HG02840 (cell line): ENCODE data around the gene PSMA8.
"Not testable (repeated sequence)": the region's sequence is repeated elsewhere in the genome, so short reads cannot be mapped to it uniquely, and the experiment has no call there.

Experiments used
- ATAC-seq: cut with Tn5 transposase; IDR thresholded peaks from one replicate; pipeline ENCODE4 v1.9.1; 2021; ENCODE audit warnings: mild to moderate bottlenecking, moderate library complexity, moderate number of reproducible peaks; ENCODE audit not compliant: unreplicated experiment, low FRiP score

PSMA8 gene

GRCh38 chr18:26133652-26134051, at the start of gene PSMA8:
TSS of gene PSMA8 (plus strand) at chr18:26133869. CDS start at chr18:26133966, 97 bp downstream.
- no peak for ATAC-seq

GRCh38 chr18:26085056-26085455, 48.6 kb upstream of the PSMA8 start:
- no peak for ATAC-seq

- ATAC-seq, result no peak
These were observed 46.7 kb upstream of the PSMA8 start for GRCh38 chr18:26086959-26087358.

DNA sequence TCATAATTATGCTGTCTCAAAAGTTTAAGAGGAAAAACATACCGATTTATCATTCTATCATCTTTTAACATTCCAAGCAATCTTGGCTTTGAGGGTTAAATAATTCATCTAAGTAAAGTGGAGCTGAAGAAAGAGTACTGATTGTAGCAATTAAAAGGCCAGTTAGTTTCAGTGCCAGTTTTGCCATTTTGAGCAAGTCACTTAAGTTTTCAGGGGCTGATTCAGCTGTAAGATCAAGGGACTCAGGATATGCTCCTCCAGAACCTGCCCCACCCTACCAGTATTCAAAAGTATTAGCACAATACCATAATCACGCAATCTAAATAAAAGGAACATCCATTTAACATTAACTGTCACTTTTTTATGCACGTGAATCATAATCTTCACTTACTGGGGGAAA, 45.2 kb upstream of the PSMA8 start:
- ATAC-seq, result no peak

DNA sequence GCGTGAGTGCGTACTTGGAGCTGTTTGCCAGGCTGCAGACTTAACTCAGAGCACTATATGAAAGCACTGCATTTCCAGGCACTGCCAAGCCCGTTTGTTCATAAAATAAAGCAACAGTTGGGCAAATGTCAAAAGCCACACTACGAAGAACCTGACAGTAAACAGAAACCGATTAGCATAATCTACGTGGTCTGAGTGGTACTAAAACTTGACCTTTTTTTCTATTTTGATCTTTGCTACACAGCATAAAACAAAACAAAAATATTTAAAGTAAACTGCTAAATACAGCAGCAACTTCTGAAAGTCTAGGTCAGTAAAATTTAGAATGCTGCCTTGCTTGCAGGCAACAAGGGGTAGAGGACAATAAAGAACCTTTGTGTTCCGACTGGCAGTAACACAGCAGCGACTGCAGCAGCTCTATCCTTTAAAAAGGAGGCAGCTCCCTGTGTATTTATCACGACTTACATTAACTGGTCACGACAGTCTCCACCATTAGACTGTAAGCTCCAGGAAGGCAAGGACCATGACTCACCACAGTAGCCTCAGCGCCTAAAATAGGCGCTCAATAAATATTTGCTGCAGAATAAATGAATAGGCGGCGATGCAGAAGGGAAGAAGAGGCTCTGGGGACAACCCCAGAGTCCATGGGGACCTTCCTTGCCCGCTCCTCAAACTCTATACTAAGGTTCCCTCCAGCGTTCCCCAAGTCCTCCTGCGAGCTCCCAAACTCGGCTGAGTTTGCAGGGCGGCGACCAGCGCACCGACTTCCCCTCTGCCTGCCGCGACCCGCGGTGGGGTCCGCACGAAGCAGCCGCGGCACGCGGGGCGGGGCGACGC, 44.2 kb upstream of the PSMA8 start:
- no peak for ATAC-seq

GRCh38 chr18:26090130-26091046, 43.3 kb upstream of the PSMA8 start, which contains the start of gene SS18:
TSS of gene SS18 (minus strand) at chr18:26090613. CDS start at chr18:26090569, 44 bp downstream.
- ATAC-seq, result peak; percentile 79

- peak; percentile 45 for ATAC-seq
These were observed 42.5 kb upstream of the PSMA8 start for GRCh38 chr18:26091047-26091630.

- ATAC-seq, result no peak
These were observed 36.8 kb upstream of the PSMA8 start for GRCh38 chr18:26096852-26097251.

GRCh38 chr18:26097563-26097962, 36.1 kb upstream of the PSMA8 start:
- no peak for ATAC-seq

- ATAC-seq, result no peak
These were observed 30.1 kb upstream of the PSMA8 start for GRCh38 chr18:26103579-26103978.

GRCh38 chr18:26104035-26104434, 29.6 kb upstream of the PSMA8 start:
- no peak for ATAC-seq

- ATAC-seq, result no peak
These were observed 14.4 kb upstream of the PSMA8 start for GRCh38 chr18:26119246-26119645.

DNA sequence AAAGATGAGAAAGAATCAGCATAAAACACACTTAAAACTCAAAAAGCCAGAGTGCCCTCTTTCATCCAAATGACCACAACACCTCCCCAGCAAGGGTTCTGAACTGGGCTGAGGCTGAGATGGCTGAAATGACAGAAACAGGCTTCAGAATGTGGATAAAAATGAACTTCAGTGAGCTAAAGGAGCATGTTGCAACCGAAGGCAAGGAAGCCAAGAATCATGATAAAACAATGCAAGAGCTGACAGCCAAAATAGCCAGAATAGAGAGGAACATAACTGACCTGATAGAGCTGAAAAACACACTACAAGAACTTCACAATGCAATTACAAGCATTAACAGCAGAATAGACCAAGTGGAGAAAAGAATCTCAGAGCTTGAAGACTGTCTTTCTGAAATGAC, 12.2 kb upstream of the PSMA8 start:
- no peak for ATAC-seq

GRCh38 chr18:26121994-26122393, 11.7 kb upstream of the PSMA8 start:
- ATAC-seq, result not testable (repeated sequence)

DNA sequence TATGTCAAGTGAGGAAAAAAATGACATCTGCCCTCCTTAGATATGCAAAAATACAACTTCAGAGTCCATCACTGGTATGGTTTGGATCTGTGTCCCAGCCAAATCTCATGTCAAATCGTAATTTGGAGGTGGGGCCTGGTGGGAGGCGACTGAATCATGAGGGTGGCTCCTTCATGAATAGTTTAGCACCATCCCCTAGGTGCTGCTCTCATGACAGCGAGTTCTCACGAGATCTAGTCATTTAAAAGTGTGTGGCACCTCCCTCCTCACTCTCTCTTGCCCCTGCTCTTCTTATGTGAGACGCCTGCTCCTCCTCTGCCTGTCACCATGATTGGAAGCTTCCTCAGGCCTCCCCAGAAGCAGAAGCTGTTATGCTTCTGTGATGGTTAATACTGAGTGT, 5.9 kb upstream of the PSMA8 start:
- no peak for ATAC-seq

- not testable (repeated sequence) for ATAC-seq
These were observed 5.5 kb upstream of the PSMA8 start for GRCh38 chr18:26128192-26128591.

DNA sequence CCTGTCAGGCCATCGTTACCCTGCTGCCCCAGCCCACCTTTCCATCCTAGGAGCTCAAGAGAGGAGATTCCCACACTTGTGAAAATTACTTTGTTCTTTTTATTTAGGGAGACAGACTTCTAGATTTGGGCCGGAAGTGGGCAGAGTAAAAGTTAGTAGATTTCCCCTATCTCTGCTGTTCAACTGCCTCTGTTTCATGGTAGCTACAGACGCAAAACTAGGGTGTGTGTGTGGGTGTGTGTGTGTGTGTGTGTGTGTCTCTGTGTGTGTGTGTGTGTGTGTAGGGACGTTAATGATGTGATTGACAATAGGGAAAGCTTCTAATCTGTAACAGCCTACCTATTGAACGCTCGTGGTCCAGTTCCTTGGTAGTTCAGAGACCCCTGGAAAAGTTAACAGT, 438 bp downstream of the PSMA8 start:
- no peak for ATAC-seq

- ATAC-seq, result no peak
These were observed 1.9 kb downstream of the PSMA8 start for GRCh38 chr18:26135548-26135947.

DNA sequence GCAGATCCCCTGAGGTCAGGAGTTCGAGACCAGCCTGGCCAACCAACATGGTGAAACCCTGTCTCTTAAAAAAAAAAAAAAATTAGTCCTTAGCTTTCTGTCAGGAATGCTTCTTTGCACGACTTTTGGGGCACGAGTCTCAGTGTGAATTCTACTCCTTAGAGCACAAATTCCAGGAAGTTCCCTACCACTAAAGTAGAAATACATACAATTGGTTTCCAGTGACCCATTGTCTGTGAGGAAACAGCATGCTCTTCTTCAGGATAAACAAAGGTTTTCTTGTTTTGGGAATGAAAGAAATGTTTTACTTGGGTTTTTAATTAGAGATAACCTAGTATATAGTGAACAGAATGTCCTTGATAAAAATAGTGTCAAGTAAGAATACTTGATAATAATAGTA, 23.7 kb downstream of the PSMA8 start:
- ATAC-seq, result no peak

GRCh38 chr18:26159353-26159752, 25.7 kb downstream of the PSMA8 start:
- no peak for ATAC-seq

- ATAC-seq, result no peak
These were observed 30.9 kb downstream of the PSMA8 start for GRCh38 chr18:26164571-26164970.
